K562 (cell line): ENCODE measurements around the gene SIGLEC6. TPM values are rescaled to one million over a fixed set of nuclear protein-coding genes. Genes with fewer than 3 reads are reported as not detected.
A peak's percentile ranks its signal among the peaks of the same experiment; 100 is the strongest.

Experiments
- BHLHE40 ChIP-seq: IDR thresholded peaks from 2 replicates; pipeline ENCODE4 v1.6.1; 2011; ENCODE audit warnings: low read length, improper control_type of control experiment
- ERF ChIP-seq: fragments of 450-650 bp; formaldehyde crosslinking; IDR thresholded peaks from 2 replicates; pipeline ENCODE4 v1.4.0; 2020; ENCODE audit warnings: mild to moderate bottlenecking, mixed read lengths
- ESRRA ChIP-seq: fragments of 450-650 bp; IDR thresholded peaks from 2 replicates; pipeline ENCODE4 v1.6.1; 2014; ENCODE audit warnings: low read depth, mild to moderate bottlenecking, moderate library complexity, borderline replicate concordance
- HCFC1 ChIP-seq: IDR thresholded peaks from 2 replicates; pipeline ENCODE4 v1.6.1; 2012; ENCODE audit warnings: low read depth, low read length, improper control_type of control experiment
- HDAC1 ChIP-seq, 2 experiments: fragments of 450-650 bp; IDR thresholded peaks; 2 replicates each; pipeline ENCODE4 v1.6.1; 2016 to 2017; ENCODE audit warnings: inconsistent platforms in 1 of 2, mild to moderate bottlenecking in 1 of 2, moderate library complexity in 1 of 2
- HLTF ChIP-seq: fragments of 450-650 bp; IDR thresholded peaks from 2 replicates; pipeline ENCODE4 v1.6.1; 2016
- KHSRP ChIP-seq: fragments of 450-650 bp; IDR thresholded peaks from 2 replicates; pipeline ENCODE4 v1.6.1; 2017
- MEIS2 ChIP-seq: fragments of 450-650 bp; IDR thresholded peaks from 2 replicates; pipeline ENCODE4 v1.6.1; 2014; ENCODE audit warnings: mild to moderate bottlenecking; ENCODE audit not compliant: partially characterized antibody
- NCOR1 ChIP-seq: fragments of 450-650 bp; IDR thresholded peaks from 2 replicates; pipeline ENCODE4 v1.6.1; 2016; ENCODE audit warnings: mild to moderate bottlenecking, moderate library complexity
- PKNOX1 ChIP-seq: fragments of 450-650 bp; IDR thresholded peaks from 2 replicates; pipeline ENCODE4 v1.6.1; 2016
- POLR2B ChIP-seq: fragments of 450-650 bp; IDR thresholded peaks from 2 replicates; pipeline ENCODE4 v1.6.1; 2018; ENCODE audit warnings: low read depth; ENCODE audit not compliant: partially characterized antibody
- PTRF ChIP-seq: fragments of 450-650 bp; IDR thresholded peaks from 2 replicates; pipeline ENCODE4 v1.6.1; 2016; ENCODE audit warnings: mild to moderate bottlenecking, missing genetic modification characterization, missing compliant biosample characterization
- PTTG1 ChIP-seq: fragments of 450-650 bp; IDR thresholded peaks from 2 replicates; pipeline ENCODE4 v1.6.1; 2016; ENCODE audit warnings: low read depth, mild to moderate bottlenecking, missing genetic modification characterization, missing compliant biosample characterization
- SREBF1 ChIP-seq: fragments of 150-350 bp; IDR thresholded peaks from 2 replicates; pipeline ENCODE4 v1.6.1; 2014; ENCODE audit warnings: antibody characterized with exemption, low read depth, low read length, borderline replicate concordance
- TCFL5 ChIP-seq: fragments of 250-450 bp; sonication (Bioruptor Pico); conservative IDR thresholded peaks from 2 replicates; pipeline ENCODE4 v1.6.1; 2021; ENCODE audit warnings: mild to moderate bottlenecking, moderate library complexity, matching md5 sums
- ZNF174 ChIP-seq: fragments of 250-450 bp; sonication (Bioruptor Pico); IDR thresholded peaks from 2 replicates; pipeline ENCODE4 v1.4.0; 2020; ENCODE audit warnings: mild to moderate bottlenecking
- ZNF407 ChIP-seq: fragments of 450-650 bp; IDR thresholded peaks from 2 replicates; pipeline ENCODE4 v1.6.1; 2016; ENCODE audit warnings: low read depth
- ZNF445 ChIP-seq: fragments of 250-450 bp; sonication (Bioruptor Pico); IDR thresholded peaks from 2 replicates; pipeline ENCODE4 v1.4.0; 2020; ENCODE audit warnings: low read depth, mild to moderate bottlenecking, moderate library complexity
- ZNF740 ChIP-seq, 3 experiments: fragments of 200-800 bp in 1 of 3; sonication (Bioruptor generic) in 1 of 3; sonication (generic) in 1 of 3; formaldehyde crosslinking in 1 of 3; IDR thresholded peaks; 2 replicates each; pipeline versions ENCODE4 v1.6.1 to v1.8.0; 2016 to 2022; ENCODE audit warnings: mild to moderate bottlenecking in 2 of 3, missing compliant biosample characterization in 2 of 3, missing genetic modification characterization in 2 of 3, missing genetic modification reagents in 1 of 3
- polyA plus RNA-seq, 8 experiments: library from polyadenylated mRNA; depleted of rRNA in 4 of 8; stranded (reverse) in 5 of 8; unstranded in 3 of 8; fragments of >200 nt; fragmentation: Nextera tagmentation in 2 of 8; fragmentation: Illumina TruSeq in 1 of 8; extraction: Ambion mirVana in 2 of 8; extraction: Trizol in 1 of 8; gene quantifications; 2 replicates each; pipeline versions ENCODE4 v1.2.1 to v1.2.3, GENCODE V29; 2011 to 2014; ENCODE audit warnings: inconsistent platforms in 1 of 8, missing spikeins in 1 of 8
- total RNA-seq, 7 experiments: library from RNA; depleted of rRNA in 6 of 7; stranded (reverse); fragments of >200 nt in 6 of 7; fragmentation: Illumina TruSeq in 2 of 7; extraction: Trizol in 2 of 7; gene quantifications; 2 replicates each; pipeline versions ENCODE4 v1.2.1 to v1.2.3, GENCODE V29; 2011 to 2021; ENCODE audit warnings: low replicate concordance in 1 of 7

Gene SIGLEC6
- total and polyA plus RNA-seq, 9 of the 15 experiments (the other 6 are each of a cell fraction or from before 2014, with no cell fraction given) = 0.03 to 17.5 (median 0.71) TPM

GRCh38 chr19:51547397-51548212 is 16.1 kb upstream of the SIGLEC6 start (continued):
- 0 out of 2 replicates have a peak, but pooled peaks have one; percentile 33 for TF ChIP-seq ZNF740 (CRISPR knock-in tag; IDR thresholded peaks at IDR 0.05)
- no peak for TF ChIP-seq ZNF740 (tag; IDR thresholded peaks at IDR 0.05)
- peak; percentile 87 for TF ChIP-seq KHSRP
- TF ChIP-seq MEIS2 = peak; percentile 89
- no peak for TF ChIP-seq HLTF
- peak; percentile 5; the same call in 1 of the 2 replicates for TF ChIP-seq PTTG1 (tag)
- TF ChIP-seq NCOR1 = peak; percentile 99
- no peak for TF ChIP-seq ZNF445
- peak in 1 of 2 experiments; percentile 67; a peak in 2 of 4 replicates for TF ChIP-seq HDAC1 (IDR thresholded peaks at IDR 0.05)
- no peak for TF ChIP-seq ZNF407
- TF ChIP-seq BHLHE40 = peak; percentile 97
- TF ChIP-seq HCFC1 = no peak
- no peak for TF ChIP-seq ZNF174
- peak; percentile 84 for TF ChIP-seq POLR2B
- TF ChIP-seq TCFL5 (CRISPR knock-in tag) = 0 out of 2 replicates have a peak, but pooled peaks have one; percentile 6
- TF ChIP-seq PTRF = no peak
- peak; percentile 60; the same call in 1 of the 2 replicates for TF ChIP-seq ESRRA
- TF ChIP-seq PKNOX1 = peak; percentile 72
- no peak for TF ChIP-seq SREBF1
- TF ChIP-seq ERF = peak; percentile 78
